SK-N-SH treated with all-trans-retinoic acid at 6 μM for 48 hours (cell line): ENCODE data around the gene ARPIN.

Source experiments
- CSDC2 ChIP-seq: fragments of 250-450 bp; sonication (Bioruptor Pico); IDR thresholded peaks from 2 replicates; pipeline ENCODE4 v1.5.0; 2020; ENCODE audit warnings: mild to moderate bottlenecking, moderate library complexity
- PATZ1 ChIP-seq: fragments of 250-450 bp; sonication (Bioruptor Pico); IDR thresholded peaks from 2 replicates; pipeline ENCODE4 v1.8.0; 2020; ENCODE audit warnings: mild to moderate bottlenecking, moderate library complexity, borderline replicate concordance
- TSHZ2 ChIP-seq: fragments of 250-450 bp; sonication (Bioruptor Pico); IDR thresholded peaks from 2 replicates; pipeline ENCODE4 v1.5.0; 2020; ENCODE audit warnings: mild to moderate bottlenecking, moderate library complexity
- ZFP3 ChIP-seq: fragments of 250-450 bp; sonication (Bioruptor Pico); IDR thresholded peaks from 2 replicates; pipeline ENCODE4 v1.5.0; 2020; ENCODE audit warnings: mild to moderate bottlenecking, moderate library complexity

GRCh38 chr15:89860891-89861290 is 51.9 kb downstream of the ARPIN start:
- TF ChIP-seq PATZ1 (CRISPR knock-in tag): no peak
- no peak for TF ChIP-seq TSHZ2 (CRISPR knock-in tag)
- no peak for TF ChIP-seq ZFP3
- TF ChIP-seq CSDC2 (CRISPR knock-in tag): no peak
